Gastrocnemius medialis (tissue), 4 donors: ENCODE results near the gene LMNTD2. TPM values are rescaled to one million over a fixed set of nuclear protein-coding genes. Genes with fewer than 3 reads are reported as not detected.

Source experiments
- ATAC-seq, 2 donors: fragments of 150-250 bp; one replicate each; pipeline ENCODE4 v1.9.1; 2016
- DNase-seq, 2 donors: peaks; one replicate each; pipeline ENCODE4 v3.0.0-alpha.2; 2019
- H3K27ac ChIP-seq, 4 donors: fragments of 200-600 bp; sonication (generic); 1 replicate in 1 of 4; 2 replicates in 3 of 4; pipeline ENCODE4 v1.5.1; 2016 to 2018; ENCODE audit warnings: mild to moderate bottlenecking in 2 of 4, moderate library complexity in 1 of 4
- H3K27me3 ChIP-seq, 3 donors: fragments of 200-600 bp; sonication (generic) in 2 of 3; 1 replicate in 1 of 3; 2 replicates in 2 of 3; pipeline versions ENCODE4 v1.5.1 to v1.6.0; 2016 to 2019; ENCODE audit warnings: mild to moderate bottlenecking in 1 of 3, moderate library complexity in 1 of 3
- H3K36me3 ChIP-seq, 2 donors: fragments of 200-600 bp; sonication (generic) in 1 of 2; one replicate each; pipeline ENCODE4 v1.5.1; 2017 to 2018
- H3K4me1 ChIP-seq, 2 donors: fragments of 200-600 bp; sonication (generic) in 1 of 2; one replicate each; pipeline ENCODE4 v1.5.1; 2016 to 2017; ENCODE audit warnings: mild to moderate bottlenecking in 2 of 2
- H3K4me3 ChIP-seq, 4 donors: fragments of 200-600 bp; sonication (generic) in 3 of 4; 1 replicate in 1 of 4; 2 replicates in 3 of 4; pipeline ENCODE4 v1.5.1; 2016 to 2019; ENCODE audit warnings: mild to moderate bottlenecking in 2 of 4
- H3K9me3 ChIP-seq, 3 donors: fragments of 200-600 bp; sonication (generic) in 2 of 3; 1 replicate in 1 of 3; 2 replicates in 2 of 3; pipeline ENCODE4 v1.5.1; 2016 to 2019
- POLR2A ChIP-seq, 2 donors: fragments of 450-650 bp; IDR thresholded peaks; one replicate each; pipeline ENCODE4 v1.6.1; 2017; ENCODE audit warnings: antibody characterized with exemption in 2 of 2, mild to moderate bottlenecking in 2 of 2, moderate library complexity in 2 of 2
- in situ Hi-C, 4 donors: fragments of 200-750 bp; cut with MboI; loops; one replicate each; pipeline versions ENCODE4 v1.15.0 to v1.8.0; 2017; ENCODE audit warnings: low sequenced_read_pairs in 4 of 4
- intact Hi-C: fragments of 100-400 bp; cut with DNase I; formaldehyde crosslinking; loops from one replicate; pipeline ENCODE4 v1.15.1; 2023; ENCODE audit warnings: low total_unique reads
- total RNA-seq, 4 donors: library from RNA; depleted of rRNA; stranded (reverse); fragments of >200 nt; gene quantifications; one replicate each; pipeline versions ENCODE4 v1.1.0 to v1.2.3, GENCODE V29; 2016
- TF ChIP-seq, protein P1 (sequence below), 5 experiments: fragments of 450-650 bp in 3 of 5; fragments of 200-600 bp in 2 of 5; sonication (generic) in 2 of 5; IDR thresholded peaks in 4 of 5; conservative IDR thresholded peaks in 1 of 5; 1 replicate in 4 of 5; 2 replicates in 1 of 5; pipeline ENCODE4 v1.5.1; 2016 to 2019; ENCODE audit warnings: antibody characterized with exemption in 5 of 5, mild to moderate bottlenecking in 3 of 5, moderate library complexity in 3 of 5

LMNTD2 gene
- total RNA-seq, 4 donors from 2014 or later = 0.13 to 1.5 TPM; not detected in 2

DNA sequence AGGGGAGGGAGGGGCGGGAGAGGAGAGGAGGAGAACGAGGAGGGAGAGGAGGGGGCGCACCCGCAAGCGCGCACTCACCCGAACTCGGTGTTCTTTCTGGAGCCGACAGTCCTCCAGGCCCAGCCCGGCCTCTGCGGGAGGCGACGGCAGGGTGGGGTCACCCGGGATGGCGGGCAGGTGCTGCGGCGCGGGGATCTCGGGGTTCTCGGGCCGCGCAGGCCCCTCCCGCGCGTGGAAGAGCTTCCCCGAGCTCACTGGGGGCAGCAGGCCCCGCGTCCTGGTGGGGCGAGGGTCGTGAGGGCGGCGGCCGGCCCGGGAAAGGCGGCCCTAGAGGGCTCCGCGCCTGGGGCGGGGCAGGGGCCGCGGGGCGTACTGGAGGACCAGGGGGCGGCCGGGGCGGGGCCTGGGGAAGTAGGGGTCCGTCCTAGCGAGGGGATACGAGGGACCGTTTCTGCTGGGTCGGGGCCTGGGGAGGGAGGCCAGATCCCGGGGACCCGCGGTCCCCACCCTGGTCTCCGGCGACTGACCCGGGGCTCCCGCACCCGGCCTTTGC lies 5.2 kb downstream of the LMNTD2 start:
- intact Hi-C loops = loop anchor here (1.0 kb wide), 1 partner anchor 168 kb away; no protein-coding TSS in a partner anchor
- DNase-seq (no peak), ATAC-seq (peak in 1 of 2 donors; percentile 11)
- H3K9me3 ChIP-seq = no peaks in the 10 kb centered on the region
- H3K27me3 ChIP-seq = peaks cover 50 to 56% (median 55%) of the 10 kb centered on the region in 3 donors
- in situ Hi-C loops = loop anchor here (25.0 kb wide), 2 partner anchors 157 to 182 kb away; partner anchors contain the start of genes EPS8L2 (in 3 of the 4) and TALDO1 (in 1 of the 4)
- peak overlapping the region in 2 of 4 donors; percentile 5 to 24 for H3K4me3 ChIP-seq
- no peak overlapping the region for H3K27ac ChIP-seq
- no peak for TF ChIP-seq POLR2A (IDR thresholded peaks at IDR 0.05)
- TF ChIP-seq, protein P1, sequence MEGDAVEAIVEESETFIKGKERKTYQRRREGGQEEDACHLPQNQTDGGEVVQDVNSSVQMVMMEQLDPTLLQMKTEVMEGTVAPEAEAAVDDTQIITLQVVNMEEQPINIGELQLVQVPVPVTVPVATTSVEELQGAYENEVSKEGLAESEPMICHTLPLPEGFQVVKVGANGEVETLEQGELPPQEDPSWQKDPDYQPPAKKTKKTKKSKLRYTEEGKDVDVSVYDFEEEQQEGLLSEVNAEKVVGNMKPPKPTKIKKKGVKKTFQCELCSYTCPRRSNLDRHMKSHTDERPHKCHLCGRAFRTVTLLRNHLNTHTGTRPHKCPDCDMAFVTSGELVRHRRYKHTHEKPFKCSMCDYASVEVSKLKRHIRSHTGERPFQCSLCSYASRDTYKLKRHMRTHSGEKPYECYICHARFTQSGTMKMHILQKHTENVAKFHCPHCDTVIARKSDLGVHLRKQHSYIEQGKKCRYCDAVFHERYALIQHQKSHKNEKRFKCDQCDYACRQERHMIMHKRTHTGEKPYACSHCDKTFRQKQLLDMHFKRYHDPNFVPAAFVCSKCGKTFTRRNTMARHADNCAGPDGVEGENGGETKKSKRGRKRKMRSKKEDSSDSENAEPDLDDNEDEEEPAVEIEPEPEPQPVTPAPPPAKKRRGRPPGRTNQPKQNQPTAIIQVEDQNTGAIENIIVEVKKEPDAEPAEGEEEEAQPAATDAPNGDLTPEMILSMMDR (IDR thresholded peaks at IDR 0.05 in 4 of 5, conservative IDR thresholded peaks at IDR 0.05 in 1 of 5) = no peak
- peaks cover 12 to 13% of the 10 kb centered on the region in 2 donors for H3K4me1 ChIP-seq
- H3K36me3 ChIP-seq = no peaks in the 10 kb centered on the region

DNA sequence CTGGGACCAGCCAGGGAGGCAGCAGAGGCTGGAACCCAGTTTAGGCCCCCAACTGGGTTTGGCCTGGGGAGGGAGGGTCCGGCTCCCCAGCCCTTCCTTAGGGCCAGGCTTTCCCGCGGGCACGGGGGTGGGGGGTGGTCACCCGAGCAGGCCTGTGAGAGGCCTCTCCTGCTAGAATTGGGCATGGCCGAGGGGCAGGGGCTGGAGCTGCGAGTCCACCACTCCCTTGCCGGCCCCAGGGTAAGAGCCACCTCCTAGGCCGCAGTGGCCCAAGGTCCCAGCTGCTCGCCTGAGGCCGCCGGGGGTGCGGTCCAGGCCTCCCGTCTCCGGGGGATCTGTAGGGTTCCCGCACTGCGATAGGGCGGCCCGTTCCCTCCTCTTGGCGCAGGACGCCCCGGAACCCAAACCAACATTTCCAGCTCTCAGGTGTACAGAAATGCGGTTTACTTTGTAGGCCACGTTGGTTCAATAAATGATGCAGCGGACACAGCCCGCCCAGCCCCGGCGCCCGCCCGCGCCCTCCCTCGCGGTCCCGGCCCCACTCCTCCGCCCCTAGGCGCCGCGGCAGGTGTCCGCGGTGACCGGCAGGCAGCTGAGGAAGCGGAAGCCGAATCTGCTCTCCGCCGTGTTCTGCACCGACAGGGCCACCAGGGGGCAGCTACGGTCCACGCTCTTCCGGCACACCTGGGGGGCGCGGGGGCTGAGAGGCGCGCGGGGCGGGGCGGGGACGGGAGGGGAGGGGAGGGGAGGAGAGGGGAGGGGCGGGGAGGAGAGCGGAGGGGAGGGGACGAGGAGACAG lies 5.9 kb downstream of the LMNTD2 start:
- in situ Hi-C loops = loop anchor here (25.0 kb wide), 2 partner anchors 158 to 183 kb away; partner anchors contain the start of genes EPS8L2 (in 3 of the 4) and TALDO1 (in 1 of the 4)
- Histone ChIP-seq H3K27me3 (peaks cover 50 to 56% (median 55%) of the 10 kb centered on the region in 3 donors), H3K36me3 (no peaks in the 10 kb centered on the region), H3K4me1 (peaks cover 8 to 9% of the 10 kb centered on the region in 2 donors), H3K9me3 (no peaks in the 10 kb centered on the region), H3K4me3 (peak overlapping the region in 3 of 4 donors; percentile 5 to 43 (median 37)), H3K27ac (no peak overlapping the region)
- peak; percentile 52 to 65 for ATAC-seq
- no peak for DNase-seq
- intact Hi-C loops = loop anchor here (1.0 kb wide), 1 partner anchor 169 kb away; no protein-coding TSS in a partner anchor
- TF ChIP-seq POLR2A (IDR thresholded peaks at IDR 0.05) = no peak
- TF ChIP-seq, protein P1 (IDR thresholded peaks at IDR 0.05 in 4 of 5, conservative IDR thresholded peaks at IDR 0.05 in 1 of 5) = peak; percentile 29 to 72 (median 63)

DNA sequence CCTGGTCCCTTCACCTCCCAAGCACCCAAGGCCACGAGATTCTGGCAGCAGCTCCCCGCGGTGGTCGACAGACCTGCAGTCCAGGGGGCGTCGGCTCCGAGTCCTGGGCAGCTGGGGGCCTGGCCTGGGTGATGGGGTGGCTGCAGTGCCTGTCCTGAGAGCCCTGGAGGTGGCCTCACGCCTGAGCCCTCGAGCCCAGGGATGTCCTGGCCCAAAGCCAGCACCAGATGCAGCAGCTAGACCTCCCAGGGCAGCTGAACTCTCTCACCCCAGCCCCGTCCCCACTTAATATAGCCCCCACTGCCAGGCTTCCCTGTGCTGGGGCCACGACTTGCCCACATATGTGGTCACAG lies 6.6 kb downstream of the LMNTD2 start:
- DNase-seq (no peak), ATAC-seq (no peak)
- no peaks in the 10 kb centered on the region for H3K36me3 ChIP-seq
- peaks cover 8 to 9% of the 10 kb centered on the region in 2 donors for H3K4me1 ChIP-seq
- in situ Hi-C loops = loop anchor here (25.0 kb wide), 2 partner anchors 158 to 183 kb away; partner anchors contain the start of genes EPS8L2 (in 3 of the 4) and TALDO1 (in 1 of the 4)
- TF ChIP-seq, protein P1 (IDR thresholded peaks at IDR 0.05 in 4 of 5, conservative IDR thresholded peaks at IDR 0.05 in 1 of 5) = no peak
- no peak for TF ChIP-seq POLR2A (IDR thresholded peaks at IDR 0.05)
- H3K27ac ChIP-seq = no peak overlapping the region
- no peak overlapping the region for H3K4me3 ChIP-seq
- no peaks in the 10 kb centered on the region for H3K9me3 ChIP-seq
- peaks cover 46 to 54% (median 53%) of the 10 kb centered on the region in 3 donors for H3K27me3 ChIP-seq
- intact Hi-C loops = no loop called here

DNA sequence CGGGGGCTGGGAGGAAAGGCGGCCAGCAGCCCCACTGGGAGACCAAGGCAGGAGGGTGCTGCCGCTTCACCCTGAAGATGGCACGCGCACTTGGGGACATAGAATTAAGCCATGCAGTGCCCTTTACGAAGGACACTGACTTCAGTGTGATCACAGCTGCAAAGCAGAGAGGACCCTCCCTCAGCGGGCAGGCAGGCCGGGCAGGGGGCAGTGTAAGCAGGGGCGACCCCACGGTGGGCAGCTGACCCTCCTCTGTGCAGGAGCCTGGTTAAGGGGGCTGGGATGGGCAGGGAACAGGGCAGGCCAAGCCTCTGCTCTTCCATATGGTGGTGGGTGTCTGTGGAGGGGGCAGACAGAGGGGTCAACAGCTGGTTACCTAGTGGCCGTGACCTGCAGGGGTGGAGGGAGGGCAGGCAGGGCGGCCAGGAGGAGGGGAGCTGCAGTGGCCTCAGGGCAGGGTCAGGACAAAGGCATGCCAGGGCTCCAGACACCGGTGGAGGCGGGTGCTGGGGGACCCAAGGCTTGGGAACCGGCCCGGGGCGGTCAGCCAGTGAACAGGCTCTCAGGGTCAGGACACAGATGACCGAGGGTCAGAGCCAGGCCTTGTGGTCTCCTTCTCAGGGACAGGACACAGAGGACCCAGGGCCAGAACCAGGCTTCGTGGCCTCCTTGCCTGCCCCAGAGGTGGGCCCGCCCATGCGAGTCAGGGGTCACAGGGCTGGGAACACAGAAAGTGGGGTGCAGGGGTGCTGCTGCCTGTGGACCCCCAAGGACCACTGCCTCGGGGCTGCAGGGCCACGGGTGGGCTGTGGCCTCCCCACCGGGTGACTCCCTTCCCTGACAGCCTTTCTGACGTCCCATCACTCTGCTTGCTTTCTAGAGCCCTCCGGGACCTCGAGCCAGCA lies 7.2 kb downstream of the LMNTD2 start:
- no peak overlapping the region for H3K4me3 ChIP-seq
- peaks cover 8 to 9% of the 10 kb centered on the region in 2 donors for H3K4me1 ChIP-seq
- in situ Hi-C loops (loop anchor here (25.0 kb wide), 2 partner anchors 159 to 184 kb away; partner anchors contain the start of genes EPS8L2 (in 3 of the 4) and TALDO1 (in 1 of the 4)), intact Hi-C loops (no loop called here)
- H3K27ac ChIP-seq = no peak overlapping the region
- H3K9me3 ChIP-seq = no peaks in the 10 kb centered on the region
- DNase-seq (no peak), ATAC-seq (no peak)
- TF ChIP-seq POLR2A (IDR thresholded peaks at IDR 0.05) = no peak
- TF ChIP-seq, protein P1 (IDR thresholded peaks at IDR 0.05 in 4 of 5, conservative IDR thresholded peaks at IDR 0.05 in 1 of 5) = no peak
- no peaks in the 10 kb centered on the region for H3K36me3 ChIP-seq
- peaks cover 43 to 52% (median 48%) of the 10 kb centered on the region in 3 donors for H3K27me3 ChIP-seq
